Suprapubic skin (tissue), 4 donors: Measurements from ENCODE around the gene PIK3CD.

Experiments used
- EP300 ChIP-seq: sonication (generic); formaldehyde crosslinking; IDR thresholded peaks from one replicate; pipeline ENCODE4 v1.6.1; 2017; ENCODE audit warnings: antibody characterized with exemption
- POLR2A ChIP-seq, 2 donors: fragments of 450-650 bp; IDR thresholded peaks; one replicate each; pipeline ENCODE4 v1.6.1; 2017; ENCODE audit warnings: antibody characterized with exemption in 2 of 2, mild to moderate bottlenecking in 2 of 2, moderate library complexity in 2 of 2
- POLR2AphosphoS5 ChIP-seq, 3 donors: sonication (generic); formaldehyde crosslinking; IDR thresholded peaks; one replicate each; pipeline ENCODE4 v1.6.1; 2017; ENCODE audit warnings: antibody characterized with exemption in 3 of 3
- TF ChIP-seq, protein P1 (sequence below), 2 donors: fragments of 200-600 bp in 1 of 2; fragments of 450-650 bp in 1 of 2; sonication (generic) in 1 of 2; IDR thresholded peaks; one replicate each; pipeline ENCODE4 v1.5.1; 2016 to 2019; ENCODE audit warnings: antibody characterized with exemption in 2 of 2, mild to moderate bottlenecking in 1 of 2, moderate library complexity in 1 of 2

DNA sequence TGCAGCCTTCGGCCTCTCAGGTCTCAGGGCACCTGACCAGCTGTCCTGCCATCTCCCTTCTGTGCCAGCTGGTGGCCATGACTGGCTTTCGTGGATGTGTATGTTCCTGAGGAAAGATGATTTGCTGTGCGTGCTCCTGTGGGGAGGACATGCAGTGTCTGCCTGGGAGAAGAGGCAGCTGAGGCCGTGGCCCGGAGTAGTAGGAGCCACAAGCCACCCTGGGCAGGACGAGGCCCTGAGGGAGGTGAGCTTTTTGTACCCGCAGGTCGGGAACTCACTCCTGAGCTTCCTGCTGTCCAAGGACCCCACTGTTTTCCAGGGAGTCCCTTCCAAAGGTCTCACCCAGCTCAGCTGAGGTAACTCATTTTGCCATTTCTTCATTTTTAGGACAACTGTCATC is 58.5 kb downstream of the PIK3CD start:
- TF ChIP-seq, protein P1, sequence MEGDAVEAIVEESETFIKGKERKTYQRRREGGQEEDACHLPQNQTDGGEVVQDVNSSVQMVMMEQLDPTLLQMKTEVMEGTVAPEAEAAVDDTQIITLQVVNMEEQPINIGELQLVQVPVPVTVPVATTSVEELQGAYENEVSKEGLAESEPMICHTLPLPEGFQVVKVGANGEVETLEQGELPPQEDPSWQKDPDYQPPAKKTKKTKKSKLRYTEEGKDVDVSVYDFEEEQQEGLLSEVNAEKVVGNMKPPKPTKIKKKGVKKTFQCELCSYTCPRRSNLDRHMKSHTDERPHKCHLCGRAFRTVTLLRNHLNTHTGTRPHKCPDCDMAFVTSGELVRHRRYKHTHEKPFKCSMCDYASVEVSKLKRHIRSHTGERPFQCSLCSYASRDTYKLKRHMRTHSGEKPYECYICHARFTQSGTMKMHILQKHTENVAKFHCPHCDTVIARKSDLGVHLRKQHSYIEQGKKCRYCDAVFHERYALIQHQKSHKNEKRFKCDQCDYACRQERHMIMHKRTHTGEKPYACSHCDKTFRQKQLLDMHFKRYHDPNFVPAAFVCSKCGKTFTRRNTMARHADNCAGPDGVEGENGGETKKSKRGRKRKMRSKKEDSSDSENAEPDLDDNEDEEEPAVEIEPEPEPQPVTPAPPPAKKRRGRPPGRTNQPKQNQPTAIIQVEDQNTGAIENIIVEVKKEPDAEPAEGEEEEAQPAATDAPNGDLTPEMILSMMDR (IDR thresholded peaks at IDR 0.05), result no peak
- TF ChIP-seq POLR2AphosphoS5 (IDR thresholded peaks at IDR 0.05), result no peak
- no peak for TF ChIP-seq POLR2A (IDR thresholded peaks at IDR 0.05)
- TF ChIP-seq EP300, result no peak
